GM19324 (cell line): ENCODE data around the gene FNDC10.
"Not testable (repeated sequence)": the region's sequence is repeated elsewhere in the genome, so short reads cannot be mapped to it uniquely, and the experiment has no call there.

ENCODE experiments used
- ATAC-seq: cut with Tn5 transposase; IDR thresholded peaks from one replicate; pipeline ENCODE4 v1.9.1; 2021; ENCODE audit warnings: mild to moderate bottlenecking, moderate library complexity; ENCODE audit not compliant: unreplicated experiment, low FRiP score

FNDC10 gene

DNA sequence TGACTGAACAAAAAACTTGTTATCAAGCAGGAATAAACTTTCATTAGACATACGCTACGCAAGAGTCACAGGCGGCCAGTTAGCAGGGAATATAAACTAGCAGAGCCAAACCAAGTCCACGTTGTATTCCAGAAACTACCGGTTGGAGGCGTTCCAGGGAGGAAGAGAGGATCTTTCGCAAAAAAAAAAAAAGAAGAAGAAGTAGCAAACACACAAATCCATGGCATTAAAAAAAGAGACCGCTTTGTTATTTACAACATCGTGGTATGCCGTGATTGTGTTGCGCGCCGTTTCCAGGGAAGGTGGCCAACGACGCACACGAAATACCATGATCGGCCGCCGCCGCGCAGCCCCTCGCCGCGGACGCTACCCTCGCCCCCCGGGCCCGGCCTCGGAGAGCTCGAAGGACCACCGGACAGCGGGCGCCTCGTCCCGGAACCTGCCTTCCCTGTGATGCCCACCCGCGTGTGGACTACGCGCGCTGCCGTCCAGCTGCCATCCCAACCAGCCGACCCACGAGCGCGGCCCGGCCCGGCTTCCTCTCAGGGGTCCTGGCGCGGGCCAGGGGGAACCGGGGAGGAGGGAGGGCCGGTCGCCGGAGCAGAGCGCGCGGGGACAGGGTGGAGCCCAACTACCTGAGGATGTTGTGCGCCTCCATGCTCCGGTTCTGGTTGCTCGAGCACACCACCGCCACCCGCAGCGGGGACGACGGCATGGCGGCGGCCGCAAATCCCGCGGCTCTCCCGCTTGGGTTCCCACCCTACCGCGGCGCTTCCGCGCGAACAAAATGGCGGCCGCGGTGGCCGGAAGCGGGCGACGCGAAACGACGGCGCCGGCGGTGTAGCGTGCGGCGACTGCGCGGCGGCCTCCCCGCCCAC lies 25.9 kb downstream of the FNDC10 start:
- peak; percentile 88 for ATAC-seq

DNA sequence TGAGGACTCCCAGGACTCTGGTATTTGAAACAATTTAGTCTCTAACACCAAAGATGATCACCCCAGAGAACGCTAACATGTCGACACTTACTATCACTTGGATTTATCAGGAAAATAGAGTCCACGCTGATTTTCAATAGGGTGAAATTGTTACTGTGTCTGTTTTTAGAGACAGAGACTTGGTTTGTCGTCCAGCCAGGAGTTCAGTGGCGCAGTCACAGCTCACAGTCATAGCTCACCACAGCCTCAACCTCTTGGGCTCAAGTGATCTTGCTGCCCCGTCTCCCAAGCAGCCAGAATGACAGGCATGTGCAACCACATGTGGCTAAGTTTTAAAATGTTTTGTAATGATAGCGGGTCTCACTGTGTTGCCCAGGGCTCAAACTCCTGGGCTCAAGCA lies 30.6 kb downstream of the FNDC10 start:
- no peak for ATAC-seq

DNA sequence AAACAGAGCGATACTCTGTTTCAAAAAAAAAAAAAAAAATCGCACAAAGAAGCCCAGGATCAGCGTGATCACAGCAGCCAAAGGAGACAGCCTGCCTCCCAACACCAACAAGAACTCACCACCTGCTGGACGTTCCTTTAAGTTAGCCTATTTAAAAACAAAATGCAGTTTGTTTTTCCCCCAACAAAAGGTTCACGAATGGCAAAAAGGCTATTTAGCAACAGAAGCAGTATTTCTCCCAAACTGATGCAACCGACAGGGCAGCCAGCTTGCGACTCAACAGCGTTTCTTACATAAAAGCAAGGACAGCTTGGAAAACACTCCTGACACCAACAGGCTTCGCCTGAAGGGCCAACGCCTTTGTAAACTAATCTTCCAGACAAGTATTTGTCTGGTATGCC lies 32.0 kb downstream of the FNDC10 start:
- no peak for ATAC-seq

DNA sequence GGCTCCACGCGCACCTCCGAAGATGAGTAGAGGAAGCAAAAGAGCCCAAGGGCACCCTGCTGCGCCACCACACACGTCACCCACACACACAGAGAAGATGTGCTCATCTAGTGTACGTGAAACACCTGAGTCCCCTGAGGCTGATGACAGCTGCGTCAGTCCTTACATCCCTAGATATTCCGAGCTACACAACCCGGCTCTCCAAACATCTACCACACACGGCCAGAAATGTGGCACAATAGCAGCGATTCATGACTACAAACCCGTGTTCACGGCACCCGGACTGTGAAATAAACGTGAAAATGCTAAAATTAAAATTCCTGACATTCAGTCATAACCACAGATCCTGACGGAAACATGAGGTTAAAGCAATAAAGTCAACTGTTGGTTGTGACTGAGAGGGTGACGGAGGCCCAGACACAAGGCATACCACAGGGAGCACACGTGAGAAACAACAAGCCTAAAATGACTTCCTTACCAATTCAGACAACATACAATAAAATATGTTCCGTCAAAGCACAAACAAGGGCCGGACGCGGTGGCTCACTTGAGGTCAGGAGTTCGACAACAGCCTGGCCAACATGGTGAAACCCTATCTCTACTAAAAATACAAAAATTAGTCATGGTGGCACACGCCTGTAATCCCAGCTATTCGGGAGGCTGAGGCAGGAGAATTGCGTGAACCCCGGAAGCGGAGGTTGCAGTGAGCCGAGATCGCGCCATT lies 32.6 kb downstream of the FNDC10 start:
- no peak for ATAC-seq

DNA sequence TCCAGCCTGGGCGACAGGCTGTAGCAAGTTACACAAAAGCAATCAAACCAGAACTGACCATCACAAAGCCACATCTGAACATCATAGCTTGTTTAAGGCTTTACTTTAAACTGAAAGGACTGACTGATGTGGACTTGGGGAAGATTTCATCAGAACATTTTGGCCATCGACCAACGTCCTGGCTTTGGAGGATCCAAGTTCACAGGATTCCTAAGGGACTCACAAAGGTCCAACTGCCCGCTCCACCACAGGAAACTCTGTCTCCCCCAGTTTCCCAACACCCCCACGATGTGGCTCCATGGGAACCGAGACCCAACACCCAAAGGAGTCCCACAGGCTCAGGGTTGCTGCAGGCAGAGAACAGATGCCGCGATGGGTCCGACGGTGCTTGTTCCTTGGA lies 34.6 kb downstream of the FNDC10 start:
- no peak for ATAC-seq

DNA sequence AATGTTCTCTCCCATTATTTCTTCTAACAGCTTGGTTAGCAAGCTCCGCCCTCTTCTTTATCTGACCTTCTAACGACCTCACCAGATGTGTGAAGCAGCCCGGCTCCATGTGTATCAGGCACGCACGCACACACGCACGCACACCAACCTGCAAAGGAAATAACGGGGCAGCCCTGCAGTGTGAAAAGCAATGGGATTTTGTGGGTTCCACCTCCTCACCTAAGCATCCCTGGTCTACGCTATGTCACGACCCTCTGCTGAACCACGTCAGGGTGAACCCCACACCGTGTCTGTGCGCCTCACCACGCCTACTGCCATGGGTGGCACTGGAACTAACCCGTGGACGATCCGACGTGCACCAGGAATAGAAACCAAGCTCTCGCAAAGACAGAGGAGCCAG lies 35.7 kb downstream of the FNDC10 start:
- no peak for ATAC-seq

DNA sequence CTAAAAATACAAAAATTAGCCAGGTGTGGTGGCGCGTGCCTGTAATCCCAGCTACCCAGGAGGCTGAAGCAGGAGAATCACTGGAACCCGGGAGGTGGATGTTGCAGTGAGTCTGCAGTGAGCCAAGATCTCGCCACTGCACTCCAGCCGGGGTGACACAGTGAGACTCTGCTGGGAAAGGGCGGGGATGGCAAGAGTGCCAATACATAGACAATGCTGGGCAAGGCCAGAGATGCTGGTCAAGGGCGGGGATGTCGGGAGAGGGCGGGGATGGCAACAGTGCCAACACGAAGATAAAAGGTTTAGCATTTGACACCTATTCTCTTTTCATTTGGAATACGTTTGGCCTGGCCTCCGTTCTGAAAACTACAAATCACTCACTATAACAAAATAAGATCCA lies 36.2 kb downstream of the FNDC10 start:
- ATAC-seq = no peak

DNA sequence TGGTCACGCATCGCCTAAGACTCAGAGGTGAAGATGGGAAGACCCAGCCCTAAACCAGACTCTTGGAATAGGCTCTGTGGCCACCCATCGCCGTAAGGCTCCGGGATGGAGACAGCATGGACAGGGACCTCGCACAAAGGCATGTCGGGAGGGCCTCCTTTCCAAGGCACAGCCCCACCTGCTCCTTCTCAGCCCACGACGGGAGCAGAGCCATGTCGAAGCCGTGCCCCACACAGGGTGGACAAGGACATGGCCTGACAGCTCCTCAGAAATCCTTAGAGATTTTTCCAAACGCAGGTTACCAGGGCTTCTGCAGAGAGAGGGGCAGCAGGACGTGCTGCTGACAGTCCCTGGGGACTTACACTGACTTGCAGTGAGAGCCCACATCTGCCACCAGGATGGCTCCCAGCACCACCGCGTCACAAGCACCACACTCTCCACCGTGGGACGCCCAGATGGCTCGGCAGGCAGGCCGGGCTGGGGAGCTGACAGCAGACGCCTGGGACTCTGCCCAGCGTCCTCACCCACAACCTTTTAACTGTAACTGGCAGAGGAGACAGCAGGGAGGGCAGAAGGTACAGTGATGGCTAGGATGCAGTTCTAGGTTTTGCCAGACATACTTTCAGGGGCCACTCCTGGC lies 37.3 kb downstream of the FNDC10 start:
- ATAC-seq = no peak

DNA sequence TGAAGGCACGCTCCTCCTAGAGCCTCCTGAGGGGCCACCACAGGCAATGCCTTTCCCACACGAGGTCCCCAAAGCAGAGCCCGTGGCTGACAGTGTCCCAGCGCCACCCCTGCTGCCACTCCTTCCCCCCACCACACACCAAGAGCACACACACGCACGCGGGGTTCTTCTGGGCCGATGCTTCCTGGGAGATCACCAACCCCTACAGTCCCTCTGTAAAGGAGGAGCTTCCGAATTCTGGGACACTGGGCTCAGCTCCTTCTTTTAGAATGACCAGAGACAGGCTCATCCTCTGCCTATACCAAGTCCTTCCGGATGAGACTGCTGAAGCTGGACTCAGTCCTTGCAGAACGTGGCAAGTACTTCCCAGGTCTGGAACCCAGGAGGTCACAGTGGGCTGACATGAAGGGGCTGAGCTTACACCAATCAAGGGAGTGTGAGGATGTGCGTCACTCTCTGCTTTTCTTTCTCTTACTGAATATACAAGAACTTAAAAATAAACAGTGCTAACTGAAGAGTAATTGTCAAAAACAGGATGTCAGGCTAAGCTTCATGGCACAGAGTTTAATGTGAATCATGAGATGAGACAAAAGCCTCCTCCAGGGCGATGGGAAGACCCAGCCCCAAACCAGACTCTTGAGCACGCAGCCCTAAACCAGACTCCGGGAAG lies 38.0 kb downstream of the FNDC10 start:
- no peak for ATAC-seq

DNA sequence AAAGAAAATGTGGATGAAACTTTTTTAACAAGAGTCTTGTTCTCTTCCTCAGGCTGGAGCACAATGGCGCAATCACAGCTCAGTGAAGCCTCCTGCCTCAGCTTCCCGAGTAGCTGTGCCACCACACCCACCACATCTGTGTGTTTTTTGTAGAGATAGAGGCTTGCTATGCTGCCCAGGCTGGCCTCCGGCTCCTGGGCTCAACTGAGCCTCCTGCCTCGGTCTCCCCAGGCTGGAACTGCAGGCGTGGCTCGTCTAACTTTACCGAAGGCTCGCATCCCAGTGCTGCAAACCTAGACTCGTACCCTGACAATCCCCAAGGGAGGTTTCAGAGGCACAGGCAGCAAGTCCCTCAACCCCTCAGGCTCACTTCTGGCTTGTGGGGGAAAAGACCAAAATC lies 39.8 kb downstream of the FNDC10 start:
- ATAC-seq = no peak

DNA sequence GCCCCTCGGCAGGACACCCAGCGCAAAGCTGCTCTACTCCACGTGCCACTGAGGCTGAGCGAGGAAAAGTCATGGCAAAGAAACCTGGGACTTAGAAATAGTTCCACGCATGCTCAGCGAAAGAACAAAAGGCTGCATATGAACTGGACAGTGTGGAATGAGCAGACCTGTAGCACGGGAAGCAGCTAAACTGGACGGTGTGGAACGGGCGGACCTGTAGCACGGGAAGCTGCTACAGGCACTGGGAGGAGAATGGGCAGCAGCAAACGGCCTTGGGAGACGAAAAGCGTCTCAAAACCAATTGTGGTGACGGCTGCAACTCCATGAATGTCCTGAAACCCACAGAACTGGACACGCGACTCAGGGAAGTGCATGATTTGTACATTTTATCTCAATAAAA lies 40.9 kb downstream of the FNDC10 start:
- no peak for ATAC-seq

DNA sequence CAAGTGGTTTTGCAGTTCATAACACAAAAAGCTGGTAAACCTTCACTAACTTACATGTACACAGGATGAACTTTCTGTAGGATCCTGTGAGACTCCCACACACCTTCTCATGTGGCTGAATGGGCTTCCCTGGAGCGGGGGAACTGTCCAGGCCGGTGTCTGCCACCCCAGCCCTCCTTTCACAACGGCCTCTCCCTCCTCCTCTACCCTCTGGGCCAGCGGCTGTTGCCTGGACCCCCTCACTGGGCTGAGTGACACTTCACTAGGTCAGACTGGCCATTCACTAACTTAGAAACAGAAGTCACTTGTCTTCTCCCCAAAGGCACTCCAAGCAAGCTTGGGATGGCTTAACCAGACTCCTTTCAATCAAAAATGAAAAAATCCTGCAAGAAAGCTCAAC lies 41.3 kb downstream of the FNDC10 start:
- ATAC-seq = no peak

DNA sequence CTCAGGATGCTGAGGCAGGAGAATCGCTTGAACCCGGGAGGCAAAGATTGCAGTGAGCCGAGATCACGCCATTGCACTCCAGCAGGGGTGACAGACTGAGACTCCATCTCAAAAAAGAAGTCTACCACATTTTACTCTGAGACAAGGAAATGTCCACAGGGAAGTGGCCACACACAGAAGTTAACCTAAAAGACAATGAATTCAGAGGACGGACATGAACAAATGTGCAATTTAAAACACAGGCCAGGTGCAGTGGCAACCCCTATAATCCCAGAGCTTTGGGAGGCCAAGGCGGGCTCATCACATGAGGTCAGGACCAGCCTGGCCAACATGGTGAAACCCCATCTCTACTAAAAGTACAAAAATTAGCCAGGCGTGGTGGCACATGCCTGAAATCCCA lies 42.2 kb downstream of the FNDC10 start:
- not testable (repeated sequence) for ATAC-seq

DNA sequence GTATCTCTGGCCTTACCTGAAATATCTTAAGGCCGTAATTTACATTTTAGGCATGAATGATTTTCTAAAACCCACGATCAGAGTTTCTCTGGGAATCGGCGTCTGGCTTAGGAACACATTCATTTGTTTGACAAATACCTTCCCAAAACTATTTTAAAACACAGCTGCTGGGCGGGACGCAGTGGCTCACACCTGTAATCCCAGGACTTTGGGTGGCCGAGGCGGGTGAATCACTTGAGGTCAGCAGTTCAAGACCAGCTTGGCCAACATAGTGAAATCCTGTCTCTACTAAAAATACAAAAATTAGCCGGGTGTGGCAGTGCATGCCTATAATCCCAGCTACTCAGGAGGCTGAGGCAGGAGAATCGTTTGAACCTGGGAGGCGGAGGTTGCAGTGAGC lies 43.0 kb downstream of the FNDC10 start:
- not testable (repeated sequence) for ATAC-seq

DNA sequence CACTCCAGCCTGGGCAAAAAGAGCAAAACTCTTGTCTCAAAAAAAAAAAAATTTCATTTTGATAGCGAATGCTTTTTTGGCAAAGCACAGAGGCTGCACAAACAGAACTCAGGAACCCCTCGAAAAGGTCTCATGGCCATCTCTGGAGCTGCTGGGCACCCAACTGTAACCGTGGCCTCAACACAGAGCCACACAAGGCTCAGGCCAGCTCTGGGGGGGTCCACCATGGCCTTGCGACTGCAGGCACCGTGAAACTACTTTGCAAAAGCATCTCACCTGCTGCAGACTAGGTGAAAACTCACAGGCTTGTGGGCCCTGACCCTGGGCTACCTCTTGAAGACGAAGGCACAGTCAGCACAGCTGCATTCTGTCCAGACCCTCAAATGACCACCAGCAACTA lies 43.4 kb downstream of the FNDC10 start:
- no peak for ATAC-seq

DNA sequence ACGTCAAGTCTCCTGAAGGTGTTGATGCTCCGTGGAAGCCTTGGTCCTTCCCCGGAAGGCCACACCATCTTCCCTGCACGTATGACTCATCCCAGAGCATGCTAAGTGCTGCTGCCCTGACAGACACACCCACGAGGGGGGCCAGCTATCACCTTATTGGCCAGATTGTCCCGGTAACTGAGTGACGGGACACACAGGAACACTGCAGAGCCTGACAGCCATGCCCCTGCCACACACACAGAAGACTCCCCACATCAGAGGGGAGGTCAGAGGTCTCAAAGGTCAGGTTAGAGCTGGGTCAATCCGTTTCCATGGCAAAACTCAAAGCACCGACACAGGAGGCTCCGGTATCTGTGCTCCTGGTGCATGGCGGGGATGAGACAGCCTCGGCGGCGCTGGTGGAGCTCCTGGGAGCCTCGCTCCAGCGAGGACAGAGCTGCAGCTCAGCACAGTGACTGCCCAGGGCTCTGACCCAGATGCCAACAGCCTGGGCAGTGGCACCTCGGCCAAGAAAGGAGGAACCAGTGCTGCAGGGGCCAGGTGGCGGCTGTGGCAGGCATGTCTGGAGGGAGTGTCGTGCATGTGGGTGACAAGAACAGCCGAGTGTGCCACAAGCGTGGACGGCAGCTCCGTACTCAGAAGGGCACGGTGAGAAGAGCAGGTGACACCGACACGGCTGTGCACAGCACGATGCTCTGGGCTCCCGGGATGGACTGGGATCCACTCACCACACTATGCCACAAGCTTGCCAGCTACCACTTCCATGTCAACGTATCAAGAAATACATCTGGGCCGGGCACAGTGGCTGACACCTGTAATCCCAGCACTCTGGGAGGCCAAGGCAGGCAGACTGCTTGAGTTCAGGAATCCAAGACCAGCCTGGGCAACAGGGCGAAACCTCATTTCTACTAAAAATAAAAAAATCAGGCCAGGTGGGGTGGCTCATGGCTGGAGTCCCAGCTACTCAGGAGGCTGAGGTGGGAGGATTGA lies 44.7 kb downstream of the FNDC10 start:
- no peak for ATAC-seq

DNA sequence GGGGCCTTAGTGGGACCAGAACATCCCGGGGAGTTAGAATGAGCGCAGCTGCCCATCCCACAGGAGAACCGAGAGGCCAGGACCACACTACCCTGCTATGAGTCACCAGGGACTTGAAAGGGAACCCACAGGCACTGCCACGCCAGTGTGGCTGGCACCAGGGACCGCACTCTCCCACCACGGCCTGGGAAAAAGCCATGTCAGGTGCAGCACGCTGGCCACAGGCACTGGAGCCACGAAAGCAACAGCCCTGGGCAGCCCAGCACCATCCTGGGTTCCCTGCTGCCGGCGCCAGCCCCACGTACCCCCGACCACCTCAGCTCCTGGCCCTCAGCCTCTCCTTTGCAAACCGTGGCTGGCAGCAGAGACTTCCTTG lies 45.4 kb downstream of the FNDC10 start:
- no peak for ATAC-seq

DNA sequence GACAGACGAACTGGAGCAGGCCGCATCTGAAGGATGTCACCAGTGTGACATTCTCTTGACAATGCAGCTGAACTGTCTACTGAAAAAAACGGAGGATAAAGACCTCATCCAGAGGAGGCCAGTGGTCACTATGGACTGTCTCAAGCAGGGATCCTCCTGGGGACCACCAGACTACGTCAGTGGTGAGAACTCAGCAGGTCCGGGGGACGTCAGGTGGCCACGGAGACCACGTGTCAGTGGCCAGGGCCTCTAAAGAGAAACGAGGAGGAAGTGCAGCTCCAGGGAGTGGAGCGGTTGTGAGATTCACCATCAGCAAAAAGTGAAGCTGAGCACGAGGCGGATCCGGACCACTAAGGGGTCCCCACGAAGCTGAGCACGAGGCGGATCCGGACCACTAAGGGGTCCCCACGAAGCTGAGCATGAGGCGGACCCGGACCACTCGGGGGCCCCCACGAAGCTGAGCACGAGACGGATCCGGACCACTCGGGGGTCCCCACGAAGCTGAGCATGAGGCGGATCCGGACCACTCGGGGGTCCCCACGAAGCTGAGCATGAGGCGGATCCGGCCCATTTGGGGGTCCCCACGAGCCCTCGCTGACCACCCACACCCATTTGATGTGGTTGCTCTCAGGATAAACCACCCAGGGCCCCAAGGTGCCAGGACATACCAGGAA lies 46.0 kb downstream of the FNDC10 start:
- ATAC-seq = no peak

DNA sequence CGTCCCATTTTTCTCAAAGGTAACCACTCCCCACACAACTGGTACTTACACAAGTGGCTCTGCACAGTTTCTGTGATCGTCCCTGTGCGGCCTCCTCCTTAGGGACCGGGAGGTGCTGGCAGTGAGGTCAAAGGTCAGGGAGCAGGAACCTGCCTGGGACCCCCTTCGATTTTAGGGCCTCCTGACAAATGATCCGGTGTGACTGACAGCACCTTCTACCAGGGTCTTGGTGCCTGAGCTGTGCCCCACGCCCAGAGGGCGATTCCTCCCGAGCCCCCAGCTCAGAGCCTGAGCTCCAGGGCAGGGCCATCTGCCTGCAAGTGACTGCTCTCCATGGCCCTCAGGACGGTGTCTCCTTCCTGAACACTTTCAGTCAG lies 47.7 kb downstream of the FNDC10 start:
- ATAC-seq = no peak
